ENCODE results near the gene RAB44.

Gene RAB44

DNA sequence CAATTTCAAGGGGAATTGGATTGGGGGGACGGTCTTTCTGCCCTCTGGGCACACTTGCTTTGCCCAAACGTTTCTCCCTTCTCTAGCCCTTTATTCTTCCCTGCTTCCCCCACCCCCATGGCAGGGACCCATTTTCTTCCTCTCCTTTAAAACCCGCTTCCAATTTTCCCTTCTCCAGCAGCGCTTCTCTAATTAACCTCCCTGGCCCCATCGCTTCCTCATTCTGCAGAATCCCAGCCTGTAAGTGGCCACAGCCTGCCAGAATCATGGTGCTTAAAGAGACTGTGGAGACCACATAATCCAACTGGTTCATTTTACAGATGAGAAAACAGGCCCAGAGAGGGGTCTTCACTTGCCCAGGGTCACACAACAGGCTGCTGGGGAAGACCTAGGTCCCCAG is 80.2 kb downstream of the RAB44 start:
- DNase-seq = no peak

DNA sequence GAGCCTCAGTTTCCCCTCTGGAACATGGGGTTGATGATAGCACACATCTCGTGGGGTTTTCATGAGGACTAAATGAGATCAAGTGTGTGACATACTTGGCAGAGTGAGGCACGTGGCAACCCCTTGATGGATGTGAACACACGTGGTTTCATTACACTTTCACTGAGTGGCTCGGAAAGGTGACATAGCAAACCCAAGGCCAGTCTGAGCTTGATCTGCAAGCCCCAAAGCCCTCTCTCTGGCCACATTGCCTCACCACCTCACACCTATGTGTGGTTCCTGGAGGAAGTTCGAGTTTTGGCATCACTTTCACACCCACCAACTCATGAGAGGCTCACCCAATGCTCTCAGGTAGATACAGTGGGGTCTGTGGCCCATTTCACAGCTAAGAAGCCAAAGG is 81.6 kb downstream of the RAB44 start:
- no peak for DNase-seq

DNA sequence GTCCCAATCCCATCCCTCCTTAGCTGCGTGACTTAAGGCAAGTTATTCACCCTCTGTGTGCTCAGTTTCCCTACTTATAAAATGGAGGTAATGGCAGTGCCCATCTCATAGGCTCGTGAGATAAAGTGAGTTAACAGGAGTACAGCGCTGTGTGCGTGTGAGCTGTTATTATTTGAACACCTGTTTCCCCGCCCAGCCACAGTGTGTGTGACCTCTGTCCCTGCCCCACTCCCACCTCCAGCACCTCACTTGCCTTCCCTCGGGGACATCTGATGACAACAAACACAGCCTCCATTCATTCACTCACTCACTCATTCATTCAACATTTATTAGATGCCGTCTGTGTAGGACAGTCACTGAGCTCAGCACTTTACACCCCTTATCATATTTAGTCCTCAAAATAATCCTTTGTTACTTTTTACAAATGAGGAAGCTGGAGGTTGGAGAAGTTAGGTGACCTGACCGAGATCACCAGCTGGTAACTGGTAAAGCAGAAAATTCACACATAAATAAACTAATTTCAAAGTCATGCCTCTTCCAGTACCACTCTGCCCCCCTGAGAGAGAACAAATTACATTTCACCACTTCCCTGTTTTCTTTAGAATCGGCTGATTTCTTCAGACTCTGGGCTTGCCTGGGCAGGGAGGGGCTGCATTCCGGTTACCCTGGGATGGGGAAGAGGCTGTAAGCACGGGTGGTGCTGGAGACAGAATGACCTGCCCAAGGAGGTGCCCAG is 83.0 kb downstream of the RAB44 start:
- no peak for DNase-seq

DNA sequence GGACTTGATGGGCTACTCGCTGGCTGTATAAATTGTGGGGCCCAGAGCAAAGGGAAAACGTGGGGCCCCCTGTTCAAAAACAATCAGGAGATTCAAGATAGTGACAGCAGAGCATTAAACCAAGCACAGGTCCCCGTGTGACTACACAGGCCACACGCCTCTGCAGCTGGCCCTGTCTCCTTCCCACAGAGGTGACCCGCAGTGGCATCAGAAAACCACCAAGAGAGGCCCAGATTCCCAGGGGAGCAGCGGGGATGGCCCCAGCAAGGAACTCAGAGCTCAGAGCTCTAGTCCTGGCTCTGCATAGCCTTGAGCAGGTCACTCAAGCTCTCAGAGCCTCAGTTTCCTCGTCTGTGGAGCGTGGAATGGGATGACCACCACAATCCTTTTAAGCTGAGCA is 84.0 kb downstream of the RAB44 start:
- no peak for DNase-seq

Data from CD4-positive, alpha-beta T cell treated with Interferon gamma for 1 hour (primary cell).